Uterus (tissue), 2 donors: Measurements from ENCODE around the gene ACAA2.

ENCODE experiments used
- POLR2A ChIP-seq, 2 donors: fragments of 450-650 bp; IDR thresholded peaks; one replicate each; pipeline ENCODE4 v1.6.1; 2016; ENCODE audit warnings: antibody characterized with exemption in 2 of 2, mild to moderate bottlenecking in 1 of 2, moderate library complexity in 1 of 2
- TF ChIP-seq, protein P1 (sequence below), 4 experiments: fragments of 200-600 bp in 2 of 4; fragments of 450-650 bp in 2 of 4; sonication (generic) in 2 of 4; IDR thresholded peaks; one replicate each; pipeline ENCODE4 v1.5.1; 2016 to 2019; ENCODE audit warnings: antibody characterized with exemption in 4 of 4, mild to moderate bottlenecking in 2 of 4, moderate library complexity in 1 of 4

DNA sequence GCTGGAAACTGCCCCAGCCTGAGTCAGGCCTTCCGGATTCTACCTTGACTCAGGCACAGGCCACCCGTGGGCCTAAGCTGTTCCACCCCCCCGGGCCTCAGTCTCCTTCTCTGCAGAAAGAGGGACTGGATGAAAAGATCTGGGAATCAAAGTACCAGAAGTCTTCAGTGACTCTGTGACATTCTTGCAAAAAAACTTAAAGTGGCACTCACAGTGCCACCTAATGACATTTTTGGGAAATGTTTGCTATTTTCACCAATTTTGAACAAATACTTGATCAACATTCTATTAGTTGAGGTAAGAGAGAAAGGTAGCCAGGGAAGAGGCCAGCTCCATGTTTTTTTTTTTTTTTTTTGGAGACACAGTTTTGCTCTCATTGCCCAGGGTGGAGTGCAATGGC lies 48.3 kb upstream of the ACAA2 start:
- TF ChIP-seq, protein P1, sequence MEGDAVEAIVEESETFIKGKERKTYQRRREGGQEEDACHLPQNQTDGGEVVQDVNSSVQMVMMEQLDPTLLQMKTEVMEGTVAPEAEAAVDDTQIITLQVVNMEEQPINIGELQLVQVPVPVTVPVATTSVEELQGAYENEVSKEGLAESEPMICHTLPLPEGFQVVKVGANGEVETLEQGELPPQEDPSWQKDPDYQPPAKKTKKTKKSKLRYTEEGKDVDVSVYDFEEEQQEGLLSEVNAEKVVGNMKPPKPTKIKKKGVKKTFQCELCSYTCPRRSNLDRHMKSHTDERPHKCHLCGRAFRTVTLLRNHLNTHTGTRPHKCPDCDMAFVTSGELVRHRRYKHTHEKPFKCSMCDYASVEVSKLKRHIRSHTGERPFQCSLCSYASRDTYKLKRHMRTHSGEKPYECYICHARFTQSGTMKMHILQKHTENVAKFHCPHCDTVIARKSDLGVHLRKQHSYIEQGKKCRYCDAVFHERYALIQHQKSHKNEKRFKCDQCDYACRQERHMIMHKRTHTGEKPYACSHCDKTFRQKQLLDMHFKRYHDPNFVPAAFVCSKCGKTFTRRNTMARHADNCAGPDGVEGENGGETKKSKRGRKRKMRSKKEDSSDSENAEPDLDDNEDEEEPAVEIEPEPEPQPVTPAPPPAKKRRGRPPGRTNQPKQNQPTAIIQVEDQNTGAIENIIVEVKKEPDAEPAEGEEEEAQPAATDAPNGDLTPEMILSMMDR (IDR thresholded peaks at IDR 0.05), result peak in 1 of 4 experiments; percentile 9
- TF ChIP-seq POLR2A (IDR thresholded peaks at IDR 0.05), result no peak
